B cell (primary cell): ENCODE data around the gene PIPOX. TPM values are rescaled to one million over a fixed set of nuclear protein-coding genes. Genes with fewer than 3 reads are reported as not detected.

Source experiments
- ATAC-seq: fragments of 200-7000 bp; cut with Tn5 transposase; one replicate; pipeline ENCODE4 v1.10.0; 2021; ENCODE audit warnings: low read depth, mild to moderate bottlenecking, moderate number of reproducible peaks, moderate library complexity
- CTCF ChIA-PET: fragments of 350-600 bp; sonication (Branson Sonifier 250); formaldehyde crosslinking; loops from one replicate; lab custom pipeline; 2021; ENCODE audit warnings: antibody characterized with exemption, inconsistent platforms; lab: Charles Lee
- POLR2A ChIA-PET: fragments of 350-600 bp; sonication (Branson Sonifier 250); formaldehyde crosslinking; loops from one replicate; lab custom pipeline; 2021; ENCODE audit warnings: antibody characterized with exemption; lab: Charles Lee
- DNase-seq: peaks from one replicate; pipeline ENCODE4 v3.0.0; 2013
- H2AFZ ChIP-seq: 2 replicates; pipeline ENCODE4 v1.6.1; 2012; ENCODE audit warnings: mild to moderate bottlenecking, low read depth, low read length; ENCODE audit not compliant: insufficient read depth, poor library complexity, severe bottlenecking
- H3K27ac ChIP-seq, 2 donors: 1 replicate in 1 of 2; 2 replicates in 1 of 2; pipeline ENCODE4 v1.5.1; 2012 to 2013; ENCODE audit warnings: low read length in 2 of 2, mild to moderate bottlenecking in 2 of 2, moderate library complexity in 1 of 2
- H3K27me3 ChIP-seq, 4 experiments: fragments of 200-600 bp in 1 of 4; sonication (generic) in 1 of 4; replicated peaks in 1 of 4; 1 replicate in 2 of 4; 2 replicates in 2 of 4; pipeline versions ENCODE4 v1.6.1 to v1.7.0; 2013 to 2016; ENCODE audit warnings: low read length in 3 of 4, mild to moderate bottlenecking in 2 of 4, mixed read lengths in 1 of 4, moderate library complexity in 1 of 4; ENCODE audit not compliant: insufficient read depth in 4 of 4, control insufficient read depth in 3 of 4; ENCODE audit errors: control extremely low read depth in 1 of 4
- H3K36me3 ChIP-seq, 2 experiments: replicated peaks in 1 of 2; 1 replicate in 1 of 2; 2 replicates in 1 of 2; pipeline versions ENCODE4 v1.6.1 to v1.7.1; 2013; ENCODE audit warnings: low read length in 1 of 2; ENCODE audit not compliant: insufficient read depth in 2 of 2, control insufficient read depth in 1 of 2; ENCODE audit errors: control extremely low read depth in 1 of 2, extremely low read depth in 1 of 2
- H3K4me1 ChIP-seq, 2 donors: fragments of 200-600 bp in 1 of 2; sonication (generic) in 1 of 2; 1 replicate in 1 of 2; 2 replicates in 1 of 2; pipeline versions ENCODE4 v1.5.1 to v1.6.1; 2013 to 2017; ENCODE audit warnings: low read length in 2 of 2; ENCODE audit not compliant: control insufficient read depth in 2 of 2, insufficient read depth in 2 of 2
- H3K4me2 ChIP-seq: replicated peaks from 2 replicates; pipeline ENCODE3; 2012; ENCODE audit warnings: mild to moderate bottlenecking, low read depth, low read length; ENCODE audit not compliant: poor library complexity, severe bottlenecking
- H3K4me3 ChIP-seq, 5 experiments: fragments of 200-600 bp in 1 of 5; sonication (generic) in 1 of 5; 1 replicate in 3 of 5; 2 replicates in 2 of 5; pipeline versions ENCODE4 v1.5.1 to v1.7.0; 2011 to 2016; ENCODE audit warnings: low read length in 4 of 5, mild to moderate bottlenecking in 4 of 5, low read depth in 2 of 5, control low read depth in 1 of 5, moderate library complexity in 1 of 5; ENCODE audit not compliant: insufficient read depth in 1 of 5; ENCODE audit errors: control extremely low read depth in 1 of 5, extremely low read depth in 1 of 5
- H3K79me2 ChIP-seq: fragments of 200-600 bp; sonication (generic); one replicate; pipeline ENCODE4 v1.6.0; 2016; ENCODE audit warnings: low read length; ENCODE audit not compliant: control insufficient read depth, insufficient read depth
- H3K9ac ChIP-seq: fragments of 200-600 bp; sonication (generic); 2 replicates; pipeline ENCODE4 v1.6.1; 2017; ENCODE audit warnings: mild to moderate bottlenecking, low read length, moderate library complexity
- H3K9me3 ChIP-seq, 3 donors: one replicate each; pipeline versions ENCODE4 v1.6.1 to v1.7.1; 2013; ENCODE audit warnings: low read length in 2 of 3; ENCODE audit not compliant: control insufficient read depth in 2 of 3, insufficient read depth in 1 of 3; ENCODE audit errors: control extremely low read depth in 1 of 3
- H4K20me1 ChIP-seq: 2 replicates; pipeline ENCODE4 v1.6.0; 2012; ENCODE audit warnings: mild to moderate bottlenecking, low read length; ENCODE audit not compliant: insufficient read depth, control insufficient read depth, poor library complexity, severe bottlenecking
- H3K27ac Mint-ChIP-seq: one replicate; pipeline ENCODE4 v1.8.0; 2021; ENCODE audit warnings: mixed read lengths
- H3K27me3 Mint-ChIP-seq: one replicate; pipeline ENCODE4 v1.8.0; 2021; ENCODE audit warnings: mixed read lengths
- H3K4me1 Mint-ChIP-seq: one replicate; pipeline ENCODE4 v1.8.0; 2021; ENCODE audit warnings: mixed read lengths
- H3K4me3 Mint-ChIP-seq: one replicate; pipeline ENCODE4 v1.8.0; 2021; ENCODE audit warnings: mixed read lengths
- H3K9me3 Mint-ChIP-seq: one replicate; pipeline ENCODE4 v1.8.0; 2022; ENCODE audit warnings: mixed read lengths; ENCODE audit not compliant: insufficient read depth
- CTCF ChIP-seq: fragments of 200-600 bp; IDR thresholded peaks from one replicate; pipeline ENCODE4 v1.8.0; 2022; ENCODE audit warnings: antibody characterized with exemption, mild to moderate bottlenecking
- EZH2 ChIP-seq: IDR thresholded peaks from 2 replicates; pipeline ENCODE4 v1.6.1; 2012; ENCODE audit warnings: borderline replicate concordance, low read depth, mild to moderate bottlenecking, moderate library complexity, low read length; ENCODE audit not compliant: insufficient read depth, poor library complexity, severe bottlenecking
- WGBS: methylation state at CpG from one replicate; pipeline ENCODE4 v1.1.5; 2013; ENCODE audit warnings: missing lambda C conversion rate; ENCODE audit not compliant: insufficient coverage; 5-methylcytosine and 5-hydroxymethylcytosine counted together
- intact Hi-C: fragments of 100-400 bp; cut with micrococcal nuclease; formaldehyde crosslinking; loops from one replicate; pipeline ENCODE4 v1.10.0; 2022
- polyA plus RNA-seq: library from polyadenylated mRNA; depleted of rRNA; stranded (reverse); fragments of >200 nt; gene quantifications from 2 replicates; pipeline ENCODE4 v1.2.3, GENCODE V29; 2012
- total RNA-seq, 2 donors: library from RNA; stranded (reverse); fragments of 120-200 nt in 1 of 2; gene quantifications; 1 replicate in 1 of 2; 2 replicates in 1 of 2; pipeline versions ENCODE4 v1.2.3 to v1.2.4, GENCODE V29; 2013 to 2022

PIPOX gene
- total and polyA plus RNA-seq, 2 donors (not counting 1 experiment from before 2014, with no cell fraction given), result 0.95 to 15.0 TPM

- no peak for TF ChIP-seq EZH2
- no peak for TF ChIP-seq CTCF
- WGBS, result 94% methylated on average over 9 of the region's 9 CpGs
- Histone ChIP-seq H3K36me3 (peaks cover 0 to 63% of the 10 kb centered on the region in 2 experiments), H3K9me3 (no peaks in the 10 kb centered on the region), H2AFZ (no peak overlapping the region), H3K27me3 (no peaks in the 10 kb centered on the region), H3K9ac (no peak overlapping the region), H3K4me3 (no peak overlapping the region), H4K20me1 (no peaks in the 10 kb centered on the region), H3K4me2 (no peak overlapping the region), H3K4me1 (no peaks in the 10 kb centered on the region), H3K79me2 (no peaks in the 10 kb centered on the region), H3K27ac (no peak overlapping the region)
- CTCF ChIA-PET, result interaction anchor here (1.4 to 1.5 kb wide), 2 partner anchors 34 to 114 kb away, joined by 4 read pairs; no protein-coding TSS in a partner anchor
- Mint-ChIP-seq H3K27me3 (no peaks in the 10 kb centered on the region), H3K27ac (no peak overlapping the region), H3K4me3 (no peak overlapping the region), H3K4me1 (no peaks in the 10 kb centered on the region), H3K9me3 (no peaks in the 10 kb centered on the region)
- intact Hi-C loops, result no loop called here
- no peak for DNase-seq
- ATAC-seq, result no peak
- POLR2A ChIA-PET, result no interaction called here
Observed at GRCh38 chr17:29078183-29079045, 35.5 kb downstream of the PIPOX start.

- H3K27ac Mint-ChIP-seq, result no peak overlapping the region
- H3K9me3 ChIP-seq, result no peaks in the 10 kb centered on the region
Observed at GRCh38 chr17:29079433-29079832, 36.5 kb downstream of the PIPOX start.

More at GRCh38 chr17:29079433-29079832, 36.5 kb downstream of the PIPOX start:
- intact Hi-C loops, result no loop called here
- H4K20me1 ChIP-seq, result no peaks in the 10 kb centered on the region
- Mint-ChIP-seq H3K4me1 (no peaks in the 10 kb centered on the region), H3K27me3 (no peaks in the 10 kb centered on the region), H3K4me3 (no peak overlapping the region), H3K9me3 (no peaks in the 10 kb centered on the region)
- no peak overlapping the region for H3K4me3 ChIP-seq
- ATAC-seq, result no peak
- no peak overlapping the region for H3K9ac ChIP-seq
- H3K4me1 ChIP-seq, result no peaks in the 10 kb centered on the region
- WGBS, result over 99% methylated on average over 16 of the region's 16 CpGs
- H3K36me3 ChIP-seq, result peaks cover 0 to 69% of the 10 kb centered on the region in 2 experiments
- H3K79me2 ChIP-seq, result no peaks in the 10 kb centered on the region
- DNase-seq, result no peak
- H3K4me2 ChIP-seq, result no peak overlapping the region
- TF ChIP-seq EZH2, result no peak
- no peak for TF ChIP-seq CTCF
- H3K27ac ChIP-seq, result no peak overlapping the region
- no peak overlapping the region for H2AFZ ChIP-seq
- ChIA-PET POLR2A (no interaction called here), CTCF (interaction anchor here (1.3 to 1.5 kb wide), 3 partner anchors 33 to 115 kb away, joined by 4 to 5 read pairs (median 4); no protein-coding TSS in a partner anchor)
- no peaks in the 10 kb centered on the region for H3K27me3 ChIP-seq
